HS-27A (cell line): Measurements from ENCODE around the gene FOXK1.
"Not testable (repeated sequence)": the region's sequence is repeated elsewhere in the genome, so short reads cannot be mapped to it uniquely, and the experiment has no call there.

Experiments
- DNase-seq: peaks from one replicate; pipeline ENCODE4 v3.0.0-alpha.2; 2012; ENCODE audit warnings: low read depth, missing footprints

Gene FOXK1

DNA sequence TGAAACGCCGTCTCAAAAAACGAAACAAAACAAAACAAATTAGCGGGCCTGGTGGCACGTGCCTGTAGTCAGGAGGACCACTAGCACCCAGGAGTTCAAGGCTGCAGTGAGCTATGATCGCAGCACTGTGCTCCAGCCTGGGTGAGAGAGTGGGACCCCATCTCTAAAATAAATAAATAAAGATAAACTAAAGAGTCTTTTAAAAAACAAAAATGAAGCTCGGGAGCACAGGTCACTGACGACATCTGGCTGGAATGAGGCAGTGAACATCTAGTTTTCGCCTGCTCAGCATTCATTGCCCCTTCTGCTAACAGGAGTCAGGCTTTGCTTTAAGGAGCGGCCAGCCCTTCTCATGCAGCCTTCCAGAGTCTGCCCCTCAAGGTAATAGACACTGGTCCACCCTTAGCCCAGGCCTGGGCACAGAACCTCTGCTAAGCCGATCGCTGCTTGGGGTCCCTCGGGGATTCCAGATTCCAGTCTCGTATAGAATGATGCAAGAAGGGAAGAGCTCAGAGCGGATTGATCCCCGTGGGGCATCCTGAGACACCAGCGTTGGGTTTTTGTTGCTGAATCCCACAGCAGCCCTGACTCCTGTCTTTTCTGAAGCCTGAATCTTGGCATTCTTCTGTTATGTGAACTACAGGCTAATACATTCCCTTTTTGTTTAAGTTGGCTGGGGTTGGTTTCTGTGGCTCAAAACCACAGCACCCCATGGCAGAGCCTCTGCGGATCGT lies 14.2 kb upstream of the FOXK1 start:
- peak; percentile 39 for DNase-seq

GRCh38 chr7:4668510-4668847 lies 13.6 kb upstream of the FOXK1 start:
- DNase-seq = no peak

GRCh38 chr7:4670791-4671190 lies 11.3 kb upstream of the FOXK1 start:
- no peak for DNase-seq

- DNase-seq = no peak
Measured at GRCh38 chr7:4675771-4676367, 6.2 kb upstream of the FOXK1 start.

DNA sequence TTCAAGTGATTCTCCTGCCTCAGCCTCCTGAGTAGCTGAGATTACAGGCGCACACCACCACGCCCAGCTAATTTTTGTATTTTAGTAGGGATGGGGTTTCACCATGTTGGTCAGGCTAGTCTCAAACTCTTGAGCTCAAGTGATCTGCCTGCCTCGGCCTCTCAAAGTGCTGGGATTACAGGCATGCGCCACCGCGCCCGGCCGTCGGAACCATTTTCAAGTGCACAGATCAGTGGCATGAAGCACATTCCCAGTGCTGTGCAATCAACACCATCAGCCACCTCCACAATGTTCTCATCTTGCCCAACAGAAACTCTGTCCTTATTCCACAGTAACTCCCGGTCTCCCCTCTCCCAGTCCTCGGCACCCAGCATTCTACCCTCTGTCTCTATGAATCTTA lies 4.6 kb upstream of the FOXK1 start:
- not testable (repeated sequence) for DNase-seq

DNA sequence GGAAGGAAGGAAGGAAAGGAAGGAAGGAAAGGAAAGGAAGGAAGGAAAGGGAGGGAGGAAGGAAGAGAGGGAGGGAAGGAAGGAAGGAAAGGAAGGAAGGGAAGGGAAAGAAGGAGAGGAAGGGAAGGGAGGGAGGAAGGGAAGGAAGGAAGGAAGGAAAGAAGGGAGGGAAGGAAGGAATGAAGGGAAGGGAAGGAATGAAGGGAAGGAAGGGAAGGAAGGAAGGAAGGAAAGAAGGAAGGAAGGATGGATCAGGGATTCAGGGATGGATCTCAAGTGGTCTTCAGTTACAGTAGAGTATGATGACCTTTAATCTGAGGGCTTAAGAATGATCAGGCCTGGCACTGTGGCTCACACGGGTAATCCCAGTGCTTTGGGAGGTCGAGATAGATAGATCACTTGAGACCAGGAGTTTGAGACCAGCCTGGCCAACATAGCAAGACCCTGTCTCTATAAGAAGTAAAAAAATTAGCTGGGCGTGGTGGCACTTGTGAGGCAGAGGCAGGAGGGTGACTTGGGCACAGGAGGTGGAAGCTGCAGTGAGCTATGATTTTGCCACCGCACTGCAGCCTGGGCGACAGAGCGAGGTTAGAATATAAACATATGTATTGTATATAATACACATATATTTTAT lies 760 bp upstream of the FOXK1 start:
- DNase-seq = no peak

GRCh38 chr7:4682621-4683042 lies 537 bp downstream of the FOXK1 start:
- DNase-seq = no peak

DNA sequence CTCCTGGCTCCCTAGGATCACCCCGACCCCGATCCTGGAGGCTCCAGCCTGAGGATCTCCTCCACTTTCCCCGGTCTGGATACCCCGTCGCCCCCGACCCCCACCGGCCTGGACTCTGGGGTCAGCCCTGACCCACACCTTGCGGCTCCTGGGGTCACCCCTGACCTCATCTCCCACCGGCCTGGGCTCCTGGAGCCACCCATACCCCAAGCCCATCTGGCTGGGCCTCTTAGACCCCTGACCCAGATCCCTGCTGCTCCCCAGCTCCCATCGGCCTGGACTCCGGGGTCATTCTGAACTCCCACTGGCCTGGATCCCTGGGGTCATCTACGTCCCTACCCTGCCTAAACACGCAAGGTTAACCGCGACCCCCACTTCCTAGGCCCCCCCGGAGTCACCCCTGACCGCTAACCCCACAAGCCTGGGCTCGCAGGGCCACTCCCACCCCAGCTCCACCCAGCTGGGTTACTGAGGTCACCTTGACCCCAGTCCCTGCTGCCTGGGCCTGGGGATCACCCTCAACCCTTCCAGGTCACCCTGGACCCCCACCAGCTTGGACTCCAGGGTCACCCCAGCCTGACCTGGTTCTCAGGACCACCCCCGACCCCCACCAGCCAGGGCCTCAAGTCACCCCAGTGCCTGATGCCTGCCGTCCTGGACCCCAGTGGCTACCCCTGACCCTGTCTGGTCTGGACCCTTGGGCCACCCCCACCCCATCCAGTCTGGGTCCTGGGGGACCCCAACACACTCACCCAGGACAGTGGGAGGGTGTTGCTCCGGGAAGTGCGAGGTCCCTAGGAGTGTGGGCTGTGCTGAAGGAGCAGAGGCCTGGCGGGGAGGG lies 1.2 kb downstream of the FOXK1 start:
- no peak for DNase-seq

GRCh38 chr7:4683884-4684565 lies 1.9 kb downstream of the FOXK1 start:
- no peak for DNase-seq

GRCh38 chr7:4684846-4685245 lies 2.8 kb downstream of the FOXK1 start:
- DNase-seq = no peak

DNA sequence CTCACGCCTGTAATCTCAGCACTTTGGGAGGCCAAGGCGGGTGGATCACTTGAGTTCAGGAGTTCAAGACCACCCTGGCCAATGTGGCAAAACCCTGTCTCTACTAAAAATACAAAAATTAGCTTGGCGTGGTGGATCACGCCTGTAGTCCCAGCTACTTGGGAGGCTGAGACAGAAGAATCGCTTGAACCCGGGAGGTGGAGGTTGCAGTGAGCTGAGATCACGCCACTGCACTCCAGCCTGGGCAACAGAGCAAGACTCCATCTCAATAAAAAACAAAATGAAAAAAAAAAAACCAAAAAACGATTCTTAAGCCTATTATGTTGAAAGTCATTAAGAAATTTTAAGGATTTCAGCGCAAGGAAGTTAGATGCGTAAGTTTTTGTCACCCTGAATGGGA lies 3.6 kb downstream of the FOXK1 start:
- DNase-seq = not testable (repeated sequence)

- no peak for DNase-seq
Measured at GRCh38 chr7:4687956-4688355, 5.9 kb downstream of the FOXK1 start.

GRCh38 chr7:4689151-4689550 lies 7.1 kb downstream of the FOXK1 start:
- no peak for DNase-seq

DNA sequence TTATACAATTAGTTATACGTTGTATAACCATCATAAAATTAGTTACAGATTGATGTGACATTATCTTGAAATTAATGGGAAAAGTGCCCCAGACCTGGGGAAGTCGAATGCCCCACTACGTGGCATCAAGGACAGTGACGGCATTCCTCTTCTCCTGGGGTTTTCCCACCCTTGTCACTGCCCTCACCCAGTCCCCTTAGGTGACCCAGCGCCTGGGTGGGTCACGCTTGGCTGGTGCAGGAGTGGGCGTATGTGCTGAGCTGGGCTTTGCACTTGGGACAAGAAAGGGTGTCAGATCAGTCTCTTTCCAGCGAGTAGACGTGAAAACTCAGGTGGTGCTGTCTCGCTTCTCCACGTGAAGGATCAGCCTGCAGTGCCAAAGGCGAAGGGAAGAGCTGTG lies 7.6 kb downstream of the FOXK1 start:
- DNase-seq = no peak

DNA sequence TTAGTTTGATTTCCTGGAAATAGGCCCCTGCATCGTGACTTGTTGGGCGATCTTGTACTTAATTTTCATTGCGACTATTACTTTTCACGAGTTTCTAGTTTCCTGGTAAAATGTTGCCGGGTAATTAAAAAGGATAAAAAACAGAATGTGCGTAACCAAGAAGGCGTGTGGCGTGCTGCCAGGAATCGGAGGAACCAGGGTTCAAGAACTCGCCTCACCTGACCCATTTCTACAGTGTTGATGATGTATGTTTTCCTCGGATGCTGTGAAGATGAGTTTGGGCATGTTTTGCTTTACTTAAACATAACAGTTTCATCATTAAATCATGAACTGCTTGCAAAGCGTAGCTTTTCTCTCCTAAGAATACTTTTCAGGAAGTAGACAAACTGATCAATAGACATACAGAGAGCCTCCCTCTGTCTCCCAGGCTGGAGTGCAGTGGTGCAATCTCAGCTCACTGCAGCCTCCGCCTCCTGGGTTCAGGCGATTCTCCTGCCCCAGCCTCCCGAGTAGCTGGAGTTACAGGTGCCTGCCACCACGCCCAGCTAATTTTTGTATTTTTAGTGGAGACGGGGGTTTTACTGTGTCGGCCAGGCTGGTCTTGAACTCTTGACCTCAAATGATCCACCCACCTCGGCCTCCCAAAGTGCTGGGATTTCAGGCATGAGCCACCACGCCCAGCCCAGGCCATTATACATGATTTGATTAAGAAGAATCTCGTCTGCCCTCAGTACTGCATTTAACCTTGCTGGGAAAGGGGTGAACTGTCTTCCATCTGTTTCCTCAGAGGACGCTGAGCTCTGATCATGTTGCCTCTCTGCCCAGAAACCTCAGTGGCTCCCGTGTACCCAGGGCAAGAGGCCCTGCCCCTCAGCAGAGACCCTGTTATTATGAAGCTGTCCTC lies 9.1 kb downstream of the FOXK1 start:
- no peak for DNase-seq

- DNase-seq = no peak
Measured at GRCh38 chr7:4692055-4692454, 10.0 kb downstream of the FOXK1 start.

DNA sequence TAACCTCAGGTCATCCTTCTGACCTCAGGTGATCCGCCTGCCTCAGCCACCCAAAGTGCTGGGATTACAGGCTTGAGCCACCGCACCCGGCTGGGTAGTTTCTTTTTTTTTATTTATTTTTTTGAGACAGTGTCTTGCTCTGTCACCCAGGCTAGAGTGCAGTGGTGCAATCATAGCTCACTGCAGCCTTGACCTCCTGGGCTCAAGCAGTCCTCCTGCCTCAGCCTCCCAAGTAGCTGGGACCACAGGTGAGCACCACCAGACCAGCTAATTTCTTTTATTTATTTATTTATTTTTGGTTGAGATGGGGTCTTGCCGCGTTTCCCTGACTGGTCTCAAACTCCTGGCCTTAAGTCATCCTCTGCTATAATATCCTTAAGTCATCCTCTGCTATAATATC lies 10.5 kb downstream of the FOXK1 start:
- not testable (repeated sequence) for DNase-seq

GRCh38 chr7:4693152-4693551 lies 11.1 kb downstream of the FOXK1 start:
- DNase-seq = no peak

DNA sequence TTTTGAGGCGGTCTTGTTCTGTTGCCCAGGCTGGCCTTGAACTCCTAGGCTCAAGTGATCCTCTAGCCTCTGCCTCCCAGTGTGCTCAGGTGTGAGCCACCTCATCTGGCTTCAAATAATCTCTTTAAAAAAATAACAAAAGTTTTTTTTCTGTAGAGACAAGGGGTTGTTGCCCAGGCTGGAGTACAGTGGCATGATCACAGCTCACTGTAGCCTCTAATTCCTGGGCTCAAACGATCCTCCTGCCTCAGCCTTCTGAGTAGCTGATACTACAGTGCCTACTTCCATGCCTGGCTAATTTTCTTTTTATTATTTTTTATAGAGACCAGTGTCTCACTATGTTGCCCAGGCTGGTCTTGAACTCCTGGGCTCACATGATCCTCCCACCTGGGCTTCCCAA lies 11.7 kb downstream of the FOXK1 start:
- no peak for DNase-seq

DNA sequence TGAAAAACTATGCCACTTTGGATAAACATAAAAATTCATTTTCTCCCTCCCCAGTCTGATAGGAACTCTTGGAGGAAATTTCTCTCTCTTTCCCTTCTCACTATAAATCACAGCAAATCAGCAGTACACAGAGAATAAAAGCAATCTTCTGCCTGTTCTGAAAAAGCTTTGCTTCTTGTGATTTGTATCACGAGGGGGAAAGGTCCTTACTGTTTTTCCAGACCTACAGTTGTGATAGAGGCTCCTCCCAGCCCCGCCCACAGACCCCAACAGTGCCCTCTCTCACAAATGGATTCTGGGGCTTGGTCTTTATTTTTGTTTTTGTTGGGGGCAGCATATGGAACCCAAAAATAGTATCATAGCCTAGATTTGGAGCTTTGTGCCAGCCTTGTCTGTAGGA lies 12.2 kb downstream of the FOXK1 start:
- DNase-seq = no peak

DNA sequence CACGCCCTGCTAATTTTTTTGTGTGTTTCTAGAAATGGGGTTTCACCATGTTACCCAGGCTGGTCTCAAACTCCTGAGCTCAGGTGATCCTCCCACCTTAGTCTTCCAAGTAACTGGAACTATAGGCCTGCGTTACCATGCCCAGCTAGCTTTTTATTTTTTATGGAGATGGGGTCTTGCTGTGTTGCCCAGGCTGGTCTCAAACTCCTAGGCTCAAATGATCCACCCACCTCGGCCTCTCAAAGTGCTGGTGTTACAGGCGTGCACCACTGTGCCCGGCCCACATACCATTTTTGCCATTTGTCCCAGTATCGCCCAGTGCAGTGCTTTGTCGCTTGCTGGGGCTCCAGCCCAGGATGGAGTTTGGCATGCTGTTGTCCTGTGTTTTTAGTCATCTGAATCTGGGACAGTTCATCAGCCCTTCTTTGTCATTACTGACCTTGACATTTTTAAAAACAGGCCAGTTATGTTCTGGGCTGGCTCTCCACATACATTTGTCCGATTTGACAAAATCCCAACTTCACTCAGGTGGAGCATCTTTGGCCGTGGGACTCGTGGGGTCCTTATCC lies 16.7 kb downstream of the FOXK1 start:
- DNase-seq = no peak
